ENCODE measurements around the gene XPA.

DNA sequence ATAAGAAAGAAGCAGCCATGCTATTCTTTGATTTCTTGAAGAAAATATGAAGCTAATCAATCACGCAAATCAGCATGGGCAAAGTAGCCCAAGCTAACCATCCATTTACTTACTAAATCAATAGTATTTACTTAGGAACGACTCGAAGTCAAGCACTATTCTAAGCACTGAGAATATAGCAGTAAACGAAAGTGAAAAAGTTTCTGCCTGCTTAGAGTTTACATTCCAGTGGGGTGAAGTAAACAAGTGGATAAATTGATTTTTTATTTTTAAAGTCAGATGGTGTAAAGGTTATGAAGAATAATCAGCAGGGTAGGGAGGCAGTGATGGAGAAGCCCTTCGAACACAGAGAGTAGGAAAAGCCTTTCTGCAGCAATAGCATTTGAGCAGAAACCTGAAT, 69.5 kb downstream of the XPA start:
- TF ChIP-seq, protein P1, sequence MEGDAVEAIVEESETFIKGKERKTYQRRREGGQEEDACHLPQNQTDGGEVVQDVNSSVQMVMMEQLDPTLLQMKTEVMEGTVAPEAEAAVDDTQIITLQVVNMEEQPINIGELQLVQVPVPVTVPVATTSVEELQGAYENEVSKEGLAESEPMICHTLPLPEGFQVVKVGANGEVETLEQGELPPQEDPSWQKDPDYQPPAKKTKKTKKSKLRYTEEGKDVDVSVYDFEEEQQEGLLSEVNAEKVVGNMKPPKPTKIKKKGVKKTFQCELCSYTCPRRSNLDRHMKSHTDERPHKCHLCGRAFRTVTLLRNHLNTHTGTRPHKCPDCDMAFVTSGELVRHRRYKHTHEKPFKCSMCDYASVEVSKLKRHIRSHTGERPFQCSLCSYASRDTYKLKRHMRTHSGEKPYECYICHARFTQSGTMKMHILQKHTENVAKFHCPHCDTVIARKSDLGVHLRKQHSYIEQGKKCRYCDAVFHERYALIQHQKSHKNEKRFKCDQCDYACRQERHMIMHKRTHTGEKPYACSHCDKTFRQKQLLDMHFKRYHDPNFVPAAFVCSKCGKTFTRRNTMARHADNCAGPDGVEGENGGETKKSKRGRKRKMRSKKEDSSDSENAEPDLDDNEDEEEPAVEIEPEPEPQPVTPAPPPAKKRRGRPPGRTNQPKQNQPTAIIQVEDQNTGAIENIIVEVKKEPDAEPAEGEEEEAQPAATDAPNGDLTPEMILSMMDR (IDR thresholded peaks at IDR 0.05): no peak
- TF ChIP-seq POLR2A (IDR thresholded peaks at IDR 0.05): no peak
